ENCODE data around the gene CAPN3. TPM values are rescaled to one million over a fixed set of nuclear protein-coding genes. Genes with fewer than 3 reads are reported as not detected.
"Not testable (repeated sequence)": the region's sequence is repeated elsewhere in the genome, so short reads cannot be mapped to it uniquely, and the experiment has no call there.

Gene CAPN3
- total and polyA plus RNA-seq, 9 donors, result 186 to 453 (median 358) TPM

- DNase-seq, result peak; percentile 71
- Histone ChIP-seq H3K4me3 (ENCODE audit: low read length) (no peak overlapping the region), H3K36me3 (ENCODE audit: control insufficient read depth, insufficient read depth, low read length) (peaks cover 4% of the 10 kb centered on the region), H3K4me1 (ENCODE audit: control insufficient read depth, insufficient read depth, low read length) (peaks cover 2% of the 10 kb centered on the region), H3K9me3 (replicated peaks; ENCODE audit: control insufficient read depth, low read depth, low read length) (peaks cover 6% of the 10 kb centered on the region), H3K27ac (ENCODE audit: low read length) (peak overlapping the region; percentile 84), H3K27me3 (ENCODE audit: control insufficient read depth, insufficient read depth, low read length) (no peaks in the 10 kb centered on the region)
- no CpG with 5 or more reads among the region's 3 CpGs for WGBS (ENCODE audit: insufficient coverage)
These were observed 28.1 kb upstream of the CAPN3 start for GRCh38 chr15:42331235-42331634.

- H3K27ac ChIP-seq (ENCODE audit: low read length), result no peak overlapping the region
- no peak overlapping the region for H3K4me3 ChIP-seq (ENCODE audit: low read length)
- WGBS (ENCODE audit: insufficient coverage), result no CpG with 5 or more reads among the region's 4 CpGs
- peaks cover 7% of the 10 kb centered on the region for H3K9me3 ChIP-seq (replicated peaks; ENCODE audit: control insufficient read depth, low read depth, low read length)
- no peak for DNase-seq
- H3K4me1 ChIP-seq (ENCODE audit: control insufficient read depth, insufficient read depth, low read length), result peaks cover 2% of the 10 kb centered on the region
- no peaks in the 10 kb centered on the region for H3K36me3 ChIP-seq (ENCODE audit: control insufficient read depth, insufficient read depth, low read length)
- H3K27me3 ChIP-seq (ENCODE audit: control insufficient read depth, insufficient read depth, low read length), result no peaks in the 10 kb centered on the region
These were observed 27.0 kb upstream of the CAPN3 start for GRCh38 chr15:42332331-42332730.

- Histone ChIP-seq H3K9me3 (replicated peaks; ENCODE audit: control insufficient read depth, low read depth, low read length) (peaks cover 7% of the 10 kb centered on the region), H3K27ac (ENCODE audit: low read length) (no peak overlapping the region)
- no CpG with 5 or more reads among the region's 2 CpGs for WGBS (ENCODE audit: insufficient coverage)
These were observed 24.2 kb upstream of the CAPN3 start for GRCh38 chr15:42335074-42335473.

GRCh38 chr15:42336650-42337049 is 22.7 kb upstream of the CAPN3 start:
- no CpG with 5 or more reads among the region's 1 CpG for WGBS (ENCODE audit: insufficient coverage)
- not testable (repeated sequence) for DNase-seq; H3K27me3 ChIP-seq (ENCODE audit: control insufficient read depth, insufficient read depth, low read length); H3K36me3 ChIP-seq (ENCODE audit: control insufficient read depth, insufficient read depth, low read length); H3K27ac ChIP-seq (ENCODE audit: low read length); H3K9me3 ChIP-seq (replicated peaks; ENCODE audit: control insufficient read depth, low read depth, low read length); H3K4me3 ChIP-seq (ENCODE audit: low read length); H3K4me1 ChIP-seq (ENCODE audit: control insufficient read depth, insufficient read depth, low read length)

More at GRCh38 chr15:42335074-42335473, 24.2 kb upstream of the CAPN3 start:
- no peak overlapping the region for H3K4me3 ChIP-seq (ENCODE audit: low read length)
- H3K36me3 ChIP-seq (ENCODE audit: control insufficient read depth, insufficient read depth, low read length), result peaks cover 3% of the 10 kb centered on the region
- DNase-seq, result no peak
- no peaks in the 10 kb centered on the region for H3K27me3 ChIP-seq (ENCODE audit: control insufficient read depth, insufficient read depth, low read length)
- H3K4me1 ChIP-seq (ENCODE audit: control insufficient read depth, insufficient read depth, low read length), result peaks cover 2% of the 10 kb centered on the region

GRCh38 chr15:42337104-42337503 is 22.2 kb upstream of the CAPN3 start:
- H3K4me1 ChIP-seq (ENCODE audit: control insufficient read depth, insufficient read depth, low read length); H3K4me3 ChIP-seq (ENCODE audit: low read length); H3K27me3 ChIP-seq (ENCODE audit: control insufficient read depth, insufficient read depth, low read length); H3K36me3 ChIP-seq (ENCODE audit: control insufficient read depth, insufficient read depth, low read length); H3K9me3 ChIP-seq (replicated peaks; ENCODE audit: control insufficient read depth, low read depth, low read length); DNase-seq; H3K27ac ChIP-seq (ENCODE audit: low read length): not testable (repeated sequence)
- no CpG with 5 or more reads among the region's 3 CpGs for WGBS (ENCODE audit: insufficient coverage)

GRCh38 chr15:42338500-42338899 is 20.8 kb upstream of the CAPN3 start:
- Histone ChIP-seq H3K27ac (ENCODE audit: low read length) (peak overlapping the region; percentile 48), H3K4me1 (ENCODE audit: control insufficient read depth, insufficient read depth, low read length) (no peaks in the 10 kb centered on the region), H3K36me3 (ENCODE audit: control insufficient read depth, insufficient read depth, low read length) (peaks cover 10% of the 10 kb centered on the region), H3K27me3 (ENCODE audit: control insufficient read depth, insufficient read depth, low read length) (no peaks in the 10 kb centered on the region), H3K9me3 (replicated peaks; ENCODE audit: control insufficient read depth, low read depth, low read length) (peaks cover 7% of the 10 kb centered on the region), H3K4me3 (ENCODE audit: low read length) (no peak overlapping the region)
- DNase-seq, result no peak
- no CpG with 5 or more reads among the region's 2 CpGs for WGBS (ENCODE audit: insufficient coverage)

- 92% methylated on average over 6 of the region's 6 CpGs for WGBS (ENCODE audit: insufficient coverage)
- no peak overlapping the region for H3K27ac ChIP-seq (ENCODE audit: low read length)
These were observed 15.6 kb upstream of the CAPN3 start for GRCh38 chr15:42343596-42344232.

GRCh38 chr15:42344763-42345162 is 14.5 kb upstream of the CAPN3 start:
- Histone ChIP-seq H3K4me3 (ENCODE audit: low read length) (no peak overlapping the region), H3K27me3 (ENCODE audit: control insufficient read depth, insufficient read depth, low read length) (no peaks in the 10 kb centered on the region), H3K9me3 (replicated peaks; ENCODE audit: control insufficient read depth, low read depth, low read length) (no peaks in the 10 kb centered on the region), H3K4me1 (ENCODE audit: control insufficient read depth, insufficient read depth, low read length) (peaks cover 2% of the 10 kb centered on the region), H3K36me3 (ENCODE audit: control insufficient read depth, insufficient read depth, low read length) (peaks cover 29% of the 10 kb centered on the region), H3K27ac (ENCODE audit: low read length) (no peak overlapping the region)
- WGBS (ENCODE audit: insufficient coverage), result 20% methylated on average over 1 of the region's 5 CpGs
- DNase-seq, result peak; percentile 45

More at GRCh38 chr15:42343596-42344232, 15.6 kb upstream of the CAPN3 start:
- Histone ChIP-seq H3K4me3 (ENCODE audit: low read length) (no peak overlapping the region), H3K36me3 (ENCODE audit: control insufficient read depth, insufficient read depth, low read length) (peaks cover 32% of the 10 kb centered on the region), H3K27me3 (ENCODE audit: control insufficient read depth, insufficient read depth, low read length) (no peaks in the 10 kb centered on the region), H3K9me3 (replicated peaks; ENCODE audit: control insufficient read depth, low read depth, low read length) (no peaks in the 10 kb centered on the region), H3K4me1 (ENCODE audit: control insufficient read depth, insufficient read depth, low read length) (peaks cover 2% of the 10 kb centered on the region)
- DNase-seq, result no peak

- DNase-seq, result no peak
- Histone ChIP-seq H3K9me3 (replicated peaks; ENCODE audit: control insufficient read depth, low read depth, low read length) (no peaks in the 10 kb centered on the region), H3K4me3 (ENCODE audit: low read length) (no peak overlapping the region), H3K4me1 (ENCODE audit: control insufficient read depth, insufficient read depth, low read length) (peaks cover 2% of the 10 kb centered on the region), H3K36me3 (ENCODE audit: control insufficient read depth, insufficient read depth, low read length) (peaks cover 29% of the 10 kb centered on the region), H3K27me3 (ENCODE audit: control insufficient read depth, insufficient read depth, low read length) (no peaks in the 10 kb centered on the region), H3K27ac (ENCODE audit: low read length) (peak overlapping the region; percentile 20)
- WGBS (ENCODE audit: insufficient coverage), result no CpG with 5 or more reads among the region's 3 CpGs
These were observed 13.8 kb upstream of the CAPN3 start for GRCh38 chr15:42345504-42345903.

- Histone ChIP-seq H3K36me3 (ENCODE audit: control insufficient read depth, insufficient read depth, low read length) (peaks cover 30% of the 10 kb centered on the region), H3K9me3 (replicated peaks; ENCODE audit: control insufficient read depth, low read depth, low read length) (no peaks in the 10 kb centered on the region), H3K27ac (ENCODE audit: low read length) (no peak overlapping the region), H3K4me1 (ENCODE audit: control insufficient read depth, insufficient read depth, low read length) (peaks cover 2% of the 10 kb centered on the region), H3K27me3 (ENCODE audit: control insufficient read depth, insufficient read depth, low read length) (no peaks in the 10 kb centered on the region), H3K4me3 (ENCODE audit: low read length) (no peak overlapping the region)
- WGBS (ENCODE audit: insufficient coverage), result 60% methylated on average over 1 of the region's 5 CpGs
- DNase-seq, result no peak
These were observed 11.2 kb upstream of the CAPN3 start for GRCh38 chr15:42348083-42348482.

GRCh38 chr15:42349186-42349585 is 10.1 kb upstream of the CAPN3 start:
- no peak for DNase-seq
- Histone ChIP-seq H3K27me3 (ENCODE audit: control insufficient read depth, insufficient read depth, low read length) (no peaks in the 10 kb centered on the region), H3K9me3 (replicated peaks; ENCODE audit: control insufficient read depth, low read depth, low read length) (no peaks in the 10 kb centered on the region), H3K4me3 (ENCODE audit: low read length) (no peak overlapping the region), H3K4me1 (ENCODE audit: control insufficient read depth, insufficient read depth, low read length) (peaks cover 2% of the 10 kb centered on the region), H3K36me3 (ENCODE audit: control insufficient read depth, insufficient read depth, low read length) (peaks cover 25% of the 10 kb centered on the region), H3K27ac (ENCODE audit: low read length) (no peak overlapping the region)
- no CpG with 5 or more reads among the region's 2 CpGs for WGBS (ENCODE audit: insufficient coverage)

Data from muscle of leg (tissue), 11 donors.